Chondrocyte (in vitro differentiated cells): Measurements from ENCODE around the gene SYNJ1. TPM values are rescaled to one million over a fixed set of nuclear protein-coding genes. Genes with fewer than 3 reads are reported as not detected.
"Not testable (repeated sequence)": the region's sequence is repeated elsewhere in the genome, so short reads cannot be mapped to it uniquely, and the experiment has no call there.

ENCODE experiments used
- DNase-seq: peaks from one replicate; pipeline ENCODE4 v3.0.0; 2021; ENCODE audit warnings: mixed read lengths, low spot score
- H3K27ac Mint-ChIP-seq: one replicate; pipeline ENCODE4 v1.8.0; 2021; ENCODE audit warnings: mild to moderate bottlenecking, moderate library complexity, mixed read lengths; ENCODE audit not compliant: unreplicated experiment
- H3K27me3 Mint-ChIP-seq: 2 replicates; pipeline ENCODE4 v1.8.0; 2021; ENCODE audit warnings: low read depth, mixed read lengths
- H3K36me3 Mint-ChIP-seq: 2 replicates; pipeline ENCODE4 v1.8.0; 2021; ENCODE audit warnings: low read depth, mixed read lengths
- H3K4me1 Mint-ChIP-seq: 2 replicates; pipeline ENCODE4 v1.8.0; 2021; ENCODE audit warnings: low read depth, mild to moderate bottlenecking, mixed read lengths
- H3K4me3 Mint-ChIP-seq: one replicate; pipeline ENCODE4 v1.8.0; 2021; ENCODE audit warnings: mild to moderate bottlenecking, moderate library complexity, mixed read lengths; ENCODE audit not compliant: unreplicated experiment
- H3K9me3 Mint-ChIP-seq: 2 replicates; pipeline ENCODE4 v1.8.0; 2021; ENCODE audit warnings: low read depth, mixed read lengths
- total RNA-seq: library from RNA; stranded (reverse); gene quantifications from 3 replicates; pipeline ENCODE4 v1.2.1, GENCODE V29; 2021
- TF ChIP-seq, protein P1 (sequence below): fragments of 200-600 bp; sonication (generic); IDR thresholded peaks from 2 replicates; pipeline ENCODE4 v1.5.0; 2021; ENCODE audit warnings: antibody characterized with exemption, mild to moderate bottlenecking, moderate library complexity

SYNJ1 gene
- total RNA-seq, 1 donor from 2014 or later: 9.1 TPM

DNA sequence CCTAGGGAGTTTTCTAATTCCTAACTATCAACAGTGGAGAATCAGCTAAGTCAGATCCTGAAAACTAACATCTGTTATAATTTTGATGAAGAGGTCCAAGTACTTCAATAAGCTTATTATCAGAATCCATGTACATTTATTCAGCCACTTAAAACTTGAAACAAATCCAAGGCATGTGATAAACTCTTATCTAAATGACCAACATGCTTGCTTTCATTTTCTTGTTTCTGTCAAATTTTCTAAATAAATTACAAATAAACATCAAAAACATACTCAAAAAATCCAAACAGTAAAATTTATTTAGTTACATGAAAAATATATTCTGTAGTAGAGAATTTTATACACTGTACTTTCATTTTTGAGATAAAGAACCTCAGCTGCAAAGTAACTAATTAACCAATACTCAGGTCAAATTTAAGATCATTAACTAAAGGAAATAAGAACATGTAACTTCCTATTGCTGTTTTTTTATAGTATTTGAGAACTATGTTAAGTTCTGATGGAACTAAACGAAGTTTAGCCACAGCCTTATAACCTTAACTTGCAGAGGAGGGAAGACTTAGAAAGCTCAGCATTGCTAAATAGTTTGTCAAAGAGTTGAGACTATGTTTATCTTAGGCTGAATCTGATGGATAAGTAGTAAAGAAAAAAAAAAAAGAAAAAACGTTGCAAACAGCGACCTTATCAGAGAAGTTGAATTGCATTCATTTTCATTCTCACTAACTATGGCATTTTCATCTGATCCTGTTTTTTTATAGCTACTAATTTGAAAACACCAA is 44.9 kb downstream of the SYNJ1 start:
- peaks cover 6% of the 10 kb centered on the region for H3K36me3 Mint-ChIP-seq
- TF ChIP-seq, protein P1, sequence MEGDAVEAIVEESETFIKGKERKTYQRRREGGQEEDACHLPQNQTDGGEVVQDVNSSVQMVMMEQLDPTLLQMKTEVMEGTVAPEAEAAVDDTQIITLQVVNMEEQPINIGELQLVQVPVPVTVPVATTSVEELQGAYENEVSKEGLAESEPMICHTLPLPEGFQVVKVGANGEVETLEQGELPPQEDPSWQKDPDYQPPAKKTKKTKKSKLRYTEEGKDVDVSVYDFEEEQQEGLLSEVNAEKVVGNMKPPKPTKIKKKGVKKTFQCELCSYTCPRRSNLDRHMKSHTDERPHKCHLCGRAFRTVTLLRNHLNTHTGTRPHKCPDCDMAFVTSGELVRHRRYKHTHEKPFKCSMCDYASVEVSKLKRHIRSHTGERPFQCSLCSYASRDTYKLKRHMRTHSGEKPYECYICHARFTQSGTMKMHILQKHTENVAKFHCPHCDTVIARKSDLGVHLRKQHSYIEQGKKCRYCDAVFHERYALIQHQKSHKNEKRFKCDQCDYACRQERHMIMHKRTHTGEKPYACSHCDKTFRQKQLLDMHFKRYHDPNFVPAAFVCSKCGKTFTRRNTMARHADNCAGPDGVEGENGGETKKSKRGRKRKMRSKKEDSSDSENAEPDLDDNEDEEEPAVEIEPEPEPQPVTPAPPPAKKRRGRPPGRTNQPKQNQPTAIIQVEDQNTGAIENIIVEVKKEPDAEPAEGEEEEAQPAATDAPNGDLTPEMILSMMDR: no peak
- no peak for DNase-seq
- H3K27me3 Mint-ChIP-seq: no peaks in the 10 kb centered on the region
- H3K4me1 Mint-ChIP-seq: no peaks in the 10 kb centered on the region
- H3K4me3 Mint-ChIP-seq: no peak overlapping the region
- H3K9me3 Mint-ChIP-seq: no peaks in the 10 kb centered on the region
- no peak overlapping the region for H3K27ac Mint-ChIP-seq

DNA sequence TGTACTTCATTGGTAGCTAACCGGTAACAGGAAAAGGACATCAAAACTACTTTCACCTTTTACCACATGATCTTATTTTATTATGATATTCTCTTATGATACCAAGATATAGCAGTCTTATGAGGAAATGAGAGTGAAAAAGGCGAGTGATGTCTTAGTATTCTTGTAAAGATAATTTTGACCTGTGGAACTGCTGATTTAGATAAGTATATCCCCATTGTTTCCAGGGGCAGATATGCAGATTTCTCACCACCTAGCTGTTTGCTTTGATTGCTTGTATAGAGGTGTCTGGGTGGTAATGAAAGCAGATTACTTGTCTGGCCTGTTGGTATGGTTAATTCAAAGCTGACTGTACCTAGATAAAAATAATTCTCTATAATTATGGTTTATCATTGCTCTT is 53.1 kb downstream of the SYNJ1 start:
- Mint-ChIP-seq H3K9me3 (no peaks in the 10 kb centered on the region), H3K4me1 (no peaks in the 10 kb centered on the region), H3K27ac (no peak overlapping the region), H3K4me3 (no peak overlapping the region), H3K36me3 (peaks cover 10% of the 10 kb centered on the region), H3K27me3 (no peaks in the 10 kb centered on the region)
- TF ChIP-seq, protein P1: no peak
- DNase-seq: no peak

DNA sequence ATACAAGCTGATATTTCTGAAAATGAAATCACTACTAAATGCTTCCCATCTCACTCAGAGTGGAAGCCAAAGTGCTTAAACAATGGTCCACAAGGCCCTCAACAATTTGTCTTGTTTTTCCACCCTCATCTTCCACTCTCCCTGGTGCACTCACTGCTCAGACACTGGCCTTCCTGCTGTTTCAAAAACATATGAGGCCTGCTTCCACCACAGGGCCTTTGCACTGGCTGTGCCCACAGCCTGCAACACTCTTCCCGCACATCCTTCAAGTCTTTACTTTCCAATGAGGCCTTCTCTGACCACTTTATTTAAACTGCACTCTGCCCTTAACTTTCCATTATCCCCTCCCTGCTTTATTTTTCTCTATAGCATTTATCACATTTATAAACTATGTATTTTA is 53.8 kb downstream of the SYNJ1 start:
- H3K36me3 Mint-ChIP-seq: peaks cover 10% of the 10 kb centered on the region

DNA sequence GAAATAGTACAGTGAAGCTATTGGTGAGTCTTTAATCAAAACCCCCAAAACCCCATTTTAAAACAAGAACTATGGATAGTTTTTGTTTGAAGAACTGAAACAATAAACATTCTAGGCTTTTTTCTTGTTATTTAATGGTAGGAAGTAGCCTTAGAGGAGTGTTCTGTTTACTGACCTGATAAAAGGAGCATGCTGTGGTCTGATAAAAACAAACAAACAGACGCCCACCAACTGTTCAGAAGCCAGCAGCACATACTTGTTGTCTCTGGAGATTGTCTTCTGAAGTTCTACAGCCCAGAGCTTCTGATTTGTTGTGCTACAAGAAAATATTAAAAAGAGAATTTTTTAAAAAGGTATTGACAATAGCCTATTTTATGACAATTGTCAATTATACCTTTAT is 61.6 kb downstream of the SYNJ1 start:
- H3K27ac Mint-ChIP-seq: no peak overlapping the region
- H3K9me3 Mint-ChIP-seq: peaks cover 17% of the 10 kb centered on the region
- no peaks in the 10 kb centered on the region for H3K4me1 Mint-ChIP-seq
- no peak for DNase-seq
- no peaks in the 10 kb centered on the region for H3K27me3 Mint-ChIP-seq
- no peak overlapping the region for H3K4me3 Mint-ChIP-seq
- H3K36me3 Mint-ChIP-seq: peaks cover 37% of the 10 kb centered on the region
- TF ChIP-seq, protein P1: no peak

More for the DNA sequence above, 53.8 kb downstream of the SYNJ1 start:
- TF ChIP-seq, protein P1: no peak
- no peaks in the 10 kb centered on the region for H3K27me3 Mint-ChIP-seq
- no peaks in the 10 kb centered on the region for H3K4me1 Mint-ChIP-seq
- H3K27ac Mint-ChIP-seq: no peak overlapping the region
- H3K9me3 Mint-ChIP-seq: no peaks in the 10 kb centered on the region
- H3K4me3 Mint-ChIP-seq: no peak overlapping the region
- no peak for DNase-seq

DNA sequence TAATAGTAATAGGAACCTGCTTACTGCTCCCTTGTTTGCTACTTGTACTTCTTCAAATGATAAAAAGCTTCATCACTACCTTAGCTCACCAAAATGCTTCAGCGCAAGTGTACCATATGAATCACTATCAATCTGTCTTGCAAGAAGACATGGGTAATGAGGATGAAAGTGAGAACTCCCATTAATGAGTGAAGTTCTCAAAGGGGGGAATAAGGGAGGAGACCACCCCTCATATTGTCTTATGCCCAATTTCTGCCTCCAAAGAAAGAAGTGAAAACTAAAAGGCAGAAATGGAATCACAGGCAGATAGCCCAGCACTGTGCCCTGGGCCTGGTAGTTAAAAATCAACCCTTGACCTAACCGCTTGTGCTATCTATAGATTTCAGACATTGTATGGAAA is 63.7 kb downstream of the SYNJ1 start:
- peaks cover 17% of the 10 kb centered on the region for H3K9me3 Mint-ChIP-seq
- H3K36me3 Mint-ChIP-seq: peaks cover 35% of the 10 kb centered on the region
- not testable (repeated sequence) for DNase-seq, H3K4me3 Mint-ChIP-seq, H3K27me3 Mint-ChIP-seq, H3K4me1 Mint-ChIP-seq, H3K27ac Mint-ChIP-seq

DNA sequence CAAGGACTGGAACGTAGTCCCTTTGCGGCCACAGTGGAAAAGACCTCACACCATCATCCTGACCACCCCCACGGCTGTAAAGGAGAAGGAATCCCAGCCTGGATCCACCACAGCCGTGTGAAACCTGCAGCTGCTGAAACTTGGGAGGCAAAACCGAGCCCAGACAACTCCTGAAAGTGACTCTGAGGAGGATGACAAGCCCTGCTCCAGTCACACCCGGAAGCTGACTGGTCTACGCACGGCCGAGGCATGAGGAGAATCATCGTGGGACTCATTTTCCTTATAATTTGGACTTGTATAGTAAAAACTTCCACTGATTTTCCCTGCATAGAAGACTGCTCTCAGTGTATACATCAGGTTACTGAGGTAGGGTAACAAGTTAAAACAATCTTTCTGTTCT is 65.8 kb downstream of the SYNJ1 start:
- H3K4me1 Mint-ChIP-seq, H3K4me3 Mint-ChIP-seq, H3K27ac Mint-ChIP-seq, DNase-seq, H3K27me3 Mint-ChIP-seq: not testable (repeated sequence)
- peaks cover 17% of the 10 kb centered on the region for H3K9me3 Mint-ChIP-seq
- peaks cover 33% of the 10 kb centered on the region for H3K36me3 Mint-ChIP-seq

DNA sequence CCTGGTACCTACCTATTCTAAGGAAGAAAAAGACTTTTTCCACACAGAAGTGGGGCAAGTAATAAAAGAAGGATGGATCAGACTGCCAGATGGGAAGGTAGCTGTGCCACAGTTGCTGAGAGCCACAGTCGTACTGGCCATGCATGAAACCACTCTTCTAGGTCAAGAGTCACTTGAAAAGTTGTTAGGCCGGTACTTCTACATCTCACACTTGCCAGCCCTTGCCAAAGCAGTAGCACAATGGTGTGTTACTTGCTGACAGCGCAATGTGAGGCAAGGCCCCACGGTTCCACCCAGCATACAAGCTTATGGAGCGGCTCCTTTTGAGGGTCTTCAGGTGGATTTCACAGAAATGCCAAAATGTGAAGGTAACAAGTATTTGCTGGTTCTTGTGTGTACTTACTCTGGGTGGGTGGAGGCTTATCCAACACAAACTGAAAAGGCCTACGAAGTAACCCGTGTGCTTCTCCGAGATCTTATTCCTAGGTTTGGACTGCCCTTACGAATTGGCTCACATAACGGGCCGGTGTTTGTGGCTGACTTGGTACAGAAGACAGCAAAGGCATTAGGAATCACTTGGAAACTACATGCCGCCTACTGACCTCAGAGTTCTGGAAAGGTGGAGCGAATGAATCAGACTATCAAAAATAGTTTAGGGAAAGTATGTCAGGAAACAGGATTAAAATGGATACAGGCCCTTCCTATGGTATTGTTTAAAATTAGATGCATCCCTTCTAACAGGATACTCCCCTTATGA is 66.6 kb downstream of the SYNJ1 start:
- H3K4me3 Mint-ChIP-seq, H3K27me3 Mint-ChIP-seq, H3K4me1 Mint-ChIP-seq, DNase-seq, H3K27ac Mint-ChIP-seq: not testable (repeated sequence)
- peaks cover 36% of the 10 kb centered on the region for H3K36me3 Mint-ChIP-seq
- H3K9me3 Mint-ChIP-seq: peaks cover 17% of the 10 kb centered on the region
